HG03460 (cell line): ENCODE data around the gene SZRD1.

ENCODE experiments used
- ATAC-seq: cut with Tn5 transposase; IDR thresholded peaks from one replicate; pipeline ENCODE4 v1.9.1; 2021; ENCODE audit not compliant: unreplicated experiment

The SZRD1 gene

DNA sequence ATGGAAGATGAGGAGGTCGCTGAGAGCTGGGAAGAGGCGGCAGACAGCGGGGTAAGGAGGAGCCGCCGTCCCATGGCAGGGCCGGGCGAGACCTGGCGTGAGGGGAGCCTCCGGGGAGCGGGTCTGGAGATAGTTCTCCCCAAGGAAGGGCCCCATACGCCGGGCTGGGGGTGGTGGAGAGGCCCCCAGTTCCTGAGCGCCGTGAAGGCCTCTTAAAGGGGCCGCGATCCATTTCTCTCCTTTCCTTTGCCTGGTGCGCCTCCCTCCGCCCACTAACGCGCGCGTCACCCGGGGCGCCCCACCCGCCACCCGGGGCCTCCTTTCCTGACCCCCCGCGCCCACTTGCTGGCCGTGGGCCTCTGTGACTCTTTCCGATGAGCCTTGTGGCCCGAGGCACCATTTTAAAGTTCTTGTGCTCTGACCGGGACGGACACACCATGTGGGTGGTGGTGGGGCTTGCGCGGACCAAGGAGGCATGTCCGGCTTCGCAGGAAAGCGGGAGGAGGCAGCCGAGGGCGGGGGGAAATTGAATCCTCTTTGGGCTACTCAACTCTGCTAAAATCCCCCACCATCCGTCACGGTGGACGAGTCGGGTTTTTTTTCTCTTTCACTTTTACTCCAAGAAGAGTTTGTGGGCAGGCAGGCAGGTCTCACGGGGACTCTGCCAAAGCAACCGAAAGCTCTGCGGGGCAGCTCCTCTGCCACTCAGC lies 371 bp downstream of the SZRD1 start:
- ATAC-seq: peak; percentile 48

- ATAC-seq: no peak
Observed at GRCh38 chr1:16367968-16368890, 1.2 kb downstream of the SZRD1 start.

- no peak for ATAC-seq
Observed at GRCh38 chr1:16369821-16370220, 2.8 kb downstream of the SZRD1 start.

GRCh38 chr1:16371725-16372124 lies 4.7 kb downstream of the SZRD1 start:
- ATAC-seq: no peak

- ATAC-seq: no peak
Observed at GRCh38 chr1:16372535-16373285, 5.7 kb downstream of the SZRD1 start.

GRCh38 chr1:16374266-16374665 lies 7.2 kb downstream of the SZRD1 start:
- no peak for ATAC-seq

DNA sequence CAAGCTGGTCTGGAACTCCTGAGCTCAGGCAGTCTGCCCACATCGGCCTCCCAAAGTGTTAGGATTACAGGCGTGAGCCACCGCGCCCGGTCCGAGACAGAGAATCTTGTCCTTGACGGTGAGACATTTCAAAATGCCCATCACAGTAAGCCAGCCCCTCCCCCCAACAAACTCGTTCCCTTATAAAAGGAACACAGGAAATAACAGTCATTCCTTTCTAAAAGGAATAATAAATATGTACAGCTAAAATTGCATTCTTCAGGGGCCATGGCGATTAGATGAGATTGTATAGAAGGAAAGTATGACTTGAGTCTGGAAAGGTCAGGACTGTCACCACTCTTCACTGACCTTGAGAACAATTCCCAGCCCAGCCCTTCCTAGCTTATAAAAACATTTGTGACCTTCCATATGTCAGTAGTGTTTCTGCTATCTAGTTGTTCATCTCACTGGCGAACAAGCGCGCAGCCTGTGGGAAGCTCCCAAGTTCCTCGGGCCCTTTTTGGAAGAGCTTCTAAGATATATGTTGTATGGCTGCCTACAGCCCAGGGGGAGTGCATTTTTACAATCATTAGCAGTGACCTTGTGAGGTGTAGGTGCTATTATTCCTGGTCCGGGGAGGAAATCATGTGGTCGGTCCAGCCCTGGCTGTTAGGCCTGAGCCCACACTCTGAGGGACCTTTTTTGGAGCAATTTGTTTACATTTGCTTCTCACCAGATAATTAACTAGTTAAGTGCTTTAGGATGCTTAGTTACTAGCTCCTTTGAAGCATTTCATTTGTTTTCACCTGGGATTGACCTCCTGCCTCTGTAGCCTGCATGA lies 8.7 kb downstream of the SZRD1 start:
- no peak for ATAC-seq

- ATAC-seq: no peak
Observed at GRCh38 chr1:16376971-16377370, 9.9 kb downstream of the SZRD1 start.

DNA sequence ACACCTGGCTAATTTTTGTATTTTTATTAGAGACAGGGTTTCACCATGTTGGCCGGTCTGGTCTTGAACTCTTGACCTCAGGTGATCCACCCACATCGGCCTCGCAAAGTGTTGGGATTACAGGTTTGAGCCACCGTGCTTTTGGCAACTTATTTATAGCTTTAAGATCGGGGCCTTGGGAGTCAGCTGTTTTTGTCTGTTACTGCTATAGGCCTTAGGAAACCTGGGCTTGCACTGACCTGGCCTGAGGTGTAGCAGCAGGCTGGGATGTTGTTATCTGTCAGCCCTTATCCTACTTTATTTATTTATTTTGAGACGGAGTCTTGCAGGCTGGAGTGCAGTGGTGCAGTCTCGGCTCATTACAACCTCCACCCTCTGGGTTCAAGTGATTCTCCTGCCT lies 11.4 kb downstream of the SZRD1 start:
- no peak for ATAC-seq

DNA sequence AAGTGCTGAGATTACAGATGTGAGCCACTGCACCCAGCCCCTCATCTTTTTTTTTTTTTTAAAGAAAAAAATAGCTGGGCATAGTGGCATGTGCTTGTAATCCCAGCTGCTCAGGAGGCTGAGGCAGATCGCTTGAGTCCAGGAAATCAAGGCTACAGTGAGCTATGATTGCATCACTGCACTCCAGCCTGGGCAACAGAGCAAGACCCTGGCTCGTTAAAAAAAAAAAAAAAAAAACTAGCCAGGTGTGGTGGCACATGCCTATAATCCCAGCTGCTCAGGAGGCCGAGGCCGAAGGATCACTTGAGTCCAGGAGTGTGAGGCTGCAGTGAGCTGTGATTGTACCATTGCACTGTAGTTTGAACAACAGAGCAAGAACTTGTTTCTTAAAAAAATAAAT lies 13.8 kb downstream of the SZRD1 start:
- ATAC-seq: no peak

GRCh38 chr1:16383888-16384287 lies 16.8 kb downstream of the SZRD1 start:
- ATAC-seq: no peak

GRCh38 chr1:16385659-16386453 lies 18.8 kb downstream of the SZRD1 start:
- no peak for ATAC-seq

DNA sequence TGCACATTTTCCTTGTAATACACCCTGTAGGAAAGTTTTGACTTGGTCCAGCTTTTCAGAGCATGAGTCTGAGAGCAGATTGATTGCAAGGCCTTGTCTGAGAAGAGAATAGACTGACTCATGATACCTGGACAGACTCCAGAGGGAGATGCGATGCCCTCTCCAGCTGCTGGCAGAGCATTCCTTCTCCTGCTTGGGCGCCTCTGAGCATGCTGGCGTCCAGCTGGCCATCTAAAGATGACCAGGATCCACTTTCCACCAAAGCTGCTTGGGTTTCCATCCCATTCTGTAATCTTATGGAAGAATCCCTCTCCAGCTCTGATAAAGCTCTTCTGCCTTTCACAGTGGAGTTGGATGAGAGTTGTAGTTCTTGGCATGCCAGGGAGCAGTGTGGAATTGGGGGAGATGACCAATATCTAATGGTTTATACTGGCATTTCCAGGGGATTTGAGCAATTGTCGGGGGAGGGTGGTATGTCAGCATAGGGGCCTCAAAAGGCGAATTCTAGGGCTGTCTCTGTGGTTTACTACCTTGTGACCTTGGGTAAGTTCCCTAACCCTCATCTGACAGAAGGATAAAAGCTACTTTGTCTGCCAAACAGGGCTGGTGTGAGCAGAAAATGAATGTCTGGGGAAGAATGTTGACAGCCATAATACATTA lies 19.5 kb downstream of the SZRD1 start:
- ATAC-seq: no peak

DNA sequence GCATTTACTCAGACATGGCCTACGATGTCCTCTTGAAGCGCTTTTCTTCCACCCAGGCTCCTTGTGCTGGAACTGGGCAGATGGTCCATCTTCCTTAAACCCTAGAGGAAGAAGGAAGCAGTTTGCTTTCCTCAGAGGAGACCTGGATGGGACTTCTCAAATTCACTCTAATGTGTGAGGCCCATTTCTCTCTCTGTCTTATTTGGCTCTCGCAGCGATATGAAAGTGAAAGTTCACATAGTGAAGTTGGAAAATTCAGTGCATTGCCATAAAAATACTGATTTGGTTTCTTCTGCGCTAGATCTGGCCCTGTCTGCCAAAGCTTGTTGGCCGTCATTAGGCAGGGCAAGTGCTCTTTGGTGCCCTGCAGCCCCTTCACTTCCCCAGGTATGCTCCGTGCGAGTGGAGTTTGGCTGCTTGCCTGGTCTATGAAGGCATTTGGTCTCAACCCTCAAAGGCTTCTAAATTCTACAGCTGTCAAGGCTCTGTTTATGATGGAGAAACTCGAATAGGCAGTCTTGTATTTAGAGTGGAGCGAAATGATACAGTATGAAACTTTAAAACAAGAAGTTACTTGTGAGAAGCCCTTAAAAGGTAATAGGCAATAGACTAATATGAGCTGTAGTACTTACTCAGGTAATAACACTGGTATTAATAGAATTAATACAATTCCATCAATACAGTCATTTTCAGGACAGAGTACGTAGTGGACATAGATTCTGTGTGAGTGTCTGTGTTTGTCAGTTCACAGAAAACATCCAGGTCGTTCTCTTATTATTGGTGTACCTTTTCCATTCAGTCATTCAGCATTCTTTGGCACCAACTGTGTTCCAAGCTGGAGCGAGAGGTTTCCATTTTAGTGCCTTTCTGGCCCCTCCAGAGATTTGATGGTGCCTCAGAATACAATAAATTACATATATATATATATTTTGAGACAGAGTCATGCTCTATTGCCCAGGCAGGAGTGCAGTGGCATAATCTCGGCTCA lies 20.5 kb downstream of the SZRD1 start:
- ATAC-seq: no peak

- no peak for ATAC-seq
Observed at GRCh38 chr1:16391411-16391810, 24.4 kb downstream of the SZRD1 start.

- no peak for ATAC-seq
Observed at GRCh38 chr1:16392740-16393569, 25.9 kb downstream of the SZRD1 start.
